Progenitor cell of endocrine pancreas (in vitro differentiated cells): Measurements from ENCODE around the gene ANGPTL3. TPM values are rescaled to one million over a fixed set of nuclear protein-coding genes. Genes with fewer than 3 reads are reported as not detected.

Source experiments
- DNase-seq: peaks from one replicate; pipeline ENCODE4 v3.0.0; 2021; ENCODE audit warnings: low spot score; ENCODE audit not compliant: unreplicated experiment
- H3K27ac Mint-ChIP-seq: 2 replicates; pipeline ENCODE4 v1.8.0; 2021; ENCODE audit warnings: mild to moderate bottlenecking, moderate library complexity, mixed read lengths
- H3K27me3 Mint-ChIP-seq: 2 replicates; pipeline ENCODE4 v1.8.0; 2021; ENCODE audit warnings: mixed read lengths
- H3K36me3 Mint-ChIP-seq: 2 replicates; pipeline ENCODE4 v1.8.0; 2022; ENCODE audit warnings: mixed read lengths; ENCODE audit not compliant: insufficient read depth
- H3K4me1 Mint-ChIP-seq: 2 replicates; pipeline ENCODE4 v1.8.0; 2021; ENCODE audit warnings: low read depth, mixed read lengths
- H3K4me3 Mint-ChIP-seq: 2 replicates; pipeline ENCODE4 v1.8.0; 2021; ENCODE audit warnings: low read depth, mild to moderate bottlenecking, moderate library complexity, mixed read lengths
- H3K9me3 Mint-ChIP-seq: 2 replicates; pipeline ENCODE4 v1.8.0; 2021; ENCODE audit warnings: low read depth, mixed read lengths
- total RNA-seq: library from RNA; stranded (reverse); gene quantifications from 2 replicates; pipeline ENCODE4 v1.2.1, GENCODE V29; 2021
- TF ChIP-seq, protein P1 (sequence below): fragments of 200-600 bp; sonication (generic); IDR thresholded peaks from one replicate; pipeline ENCODE4 v1.5.0; 2021; ENCODE audit warnings: antibody characterized with exemption, mild to moderate bottlenecking; ENCODE audit not compliant: unreplicated experiment

ANGPTL3 gene
- total RNA-seq, 1 donor from 2014 or later: 0.48 TPM

DNA sequence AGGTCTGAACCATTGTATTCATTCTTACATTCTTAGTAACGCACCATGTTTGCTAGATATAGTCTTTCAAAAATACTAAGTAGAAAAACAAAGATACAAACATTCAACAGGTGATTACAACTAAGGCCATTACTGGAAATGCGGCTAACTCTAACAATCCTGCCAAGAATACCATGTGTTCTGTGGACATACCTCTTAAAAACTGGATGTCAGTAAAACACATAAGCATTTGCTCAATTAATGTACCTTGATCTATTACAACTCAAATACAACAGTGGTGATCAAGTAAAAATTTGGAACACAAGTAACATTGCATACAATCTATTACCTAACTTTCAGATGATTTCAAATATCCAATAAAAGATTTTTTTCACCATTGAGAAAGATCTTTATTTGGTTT lies 15.4 kb downstream of the ANGPTL3 start:
- no peaks in the 10 kb centered on the region for H3K9me3 Mint-ChIP-seq
- H3K36me3 Mint-ChIP-seq: peaks cover 17% of the 10 kb centered on the region
- H3K27ac Mint-ChIP-seq: no peak overlapping the region
- DNase-seq: no peak
- H3K27me3 Mint-ChIP-seq: no peaks in the 10 kb centered on the region
- H3K4me3 Mint-ChIP-seq: no peak overlapping the region
- H3K4me1 Mint-ChIP-seq: peaks cover 15% of the 10 kb centered on the region
- TF ChIP-seq, protein P1, sequence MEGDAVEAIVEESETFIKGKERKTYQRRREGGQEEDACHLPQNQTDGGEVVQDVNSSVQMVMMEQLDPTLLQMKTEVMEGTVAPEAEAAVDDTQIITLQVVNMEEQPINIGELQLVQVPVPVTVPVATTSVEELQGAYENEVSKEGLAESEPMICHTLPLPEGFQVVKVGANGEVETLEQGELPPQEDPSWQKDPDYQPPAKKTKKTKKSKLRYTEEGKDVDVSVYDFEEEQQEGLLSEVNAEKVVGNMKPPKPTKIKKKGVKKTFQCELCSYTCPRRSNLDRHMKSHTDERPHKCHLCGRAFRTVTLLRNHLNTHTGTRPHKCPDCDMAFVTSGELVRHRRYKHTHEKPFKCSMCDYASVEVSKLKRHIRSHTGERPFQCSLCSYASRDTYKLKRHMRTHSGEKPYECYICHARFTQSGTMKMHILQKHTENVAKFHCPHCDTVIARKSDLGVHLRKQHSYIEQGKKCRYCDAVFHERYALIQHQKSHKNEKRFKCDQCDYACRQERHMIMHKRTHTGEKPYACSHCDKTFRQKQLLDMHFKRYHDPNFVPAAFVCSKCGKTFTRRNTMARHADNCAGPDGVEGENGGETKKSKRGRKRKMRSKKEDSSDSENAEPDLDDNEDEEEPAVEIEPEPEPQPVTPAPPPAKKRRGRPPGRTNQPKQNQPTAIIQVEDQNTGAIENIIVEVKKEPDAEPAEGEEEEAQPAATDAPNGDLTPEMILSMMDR: no peak

DNA sequence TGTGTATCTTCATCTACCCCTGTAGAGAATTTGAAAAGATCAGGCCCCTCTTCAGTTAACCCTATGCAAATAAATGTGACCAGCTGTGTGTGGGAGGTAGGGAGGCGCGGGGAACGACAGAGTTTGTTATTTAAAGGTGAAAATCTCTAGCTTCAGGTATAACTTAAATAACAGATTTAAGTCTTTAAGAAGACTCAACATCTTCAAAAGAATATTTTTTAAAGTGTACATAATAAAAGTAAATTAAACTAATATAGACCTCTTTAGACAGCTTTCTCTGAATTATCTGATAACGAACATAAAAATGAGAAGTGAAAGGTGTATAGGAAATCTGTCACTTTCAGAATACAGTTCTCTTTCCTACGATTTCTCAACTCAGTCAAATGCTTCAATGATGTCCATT lies 16.0 kb downstream of the ANGPTL3 start:
- no peak for DNase-seq
- Mint-ChIP-seq H3K36me3 (peaks cover 21% of the 10 kb centered on the region), H3K27ac (no peak overlapping the region), H3K9me3 (no peaks in the 10 kb centered on the region), H3K27me3 (no peaks in the 10 kb centered on the region), H3K4me3 (no peak overlapping the region), H3K4me1 (peaks cover 15% of the 10 kb centered on the region)
- TF ChIP-seq, protein P1: no peak

DNA sequence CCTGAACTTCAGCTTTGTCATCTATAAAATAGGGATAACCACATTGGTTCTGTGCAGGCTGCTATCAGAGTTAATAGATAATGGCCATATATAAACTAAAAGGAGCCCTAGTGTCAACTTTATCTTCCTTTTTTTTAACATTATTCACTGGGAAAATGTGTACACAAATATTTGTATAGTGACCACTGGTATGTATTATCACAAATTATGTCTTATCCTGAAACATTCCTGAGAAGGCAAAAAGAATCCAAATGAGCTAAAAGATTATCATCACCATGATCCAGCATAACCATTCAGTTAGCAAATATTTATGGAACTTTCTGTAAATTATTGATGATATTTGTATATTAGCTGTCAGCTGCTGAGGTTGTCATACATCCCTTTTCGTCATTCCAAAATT lies 16.6 kb downstream of the ANGPTL3 start:
- H3K4me1 Mint-ChIP-seq: peaks cover 15% of the 10 kb centered on the region
- DNase-seq: no peak
- H3K9me3 Mint-ChIP-seq: no peaks in the 10 kb centered on the region
- H3K27ac Mint-ChIP-seq: no peak overlapping the region
- TF ChIP-seq, protein P1: no peak
- peaks cover 21% of the 10 kb centered on the region for H3K36me3 Mint-ChIP-seq
- no peaks in the 10 kb centered on the region for H3K27me3 Mint-ChIP-seq
- peak overlapping the region; percentile 9 for H3K4me3 Mint-ChIP-seq

DNA sequence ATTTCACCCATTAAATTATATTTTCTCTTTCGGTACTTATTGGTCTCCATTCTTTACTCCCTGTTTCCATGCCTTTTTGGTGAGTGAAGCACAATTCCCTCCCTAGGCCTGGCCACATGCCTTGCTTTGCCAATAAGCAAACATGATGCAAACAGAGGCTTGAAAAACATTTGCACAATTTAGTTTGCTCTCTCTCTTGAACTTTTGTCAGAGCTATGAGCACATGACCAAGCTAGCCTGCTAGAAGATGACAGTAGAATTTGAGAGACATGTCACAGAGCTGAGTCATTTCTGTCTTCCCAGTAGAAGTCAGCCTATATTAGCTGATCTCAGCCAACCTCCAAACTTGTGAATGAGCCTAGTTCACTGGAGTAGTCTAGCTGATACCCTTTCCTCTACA lies 24.6 kb downstream of the ANGPTL3 start:
- no peak for DNase-seq
- H3K27me3 Mint-ChIP-seq: no peaks in the 10 kb centered on the region
- peak overlapping the region; percentile 11 for H3K27ac Mint-ChIP-seq
- no peaks in the 10 kb centered on the region for H3K9me3 Mint-ChIP-seq
- H3K4me3 Mint-ChIP-seq: no peak overlapping the region
- peaks cover 19% of the 10 kb centered on the region for H3K36me3 Mint-ChIP-seq
- H3K4me1 Mint-ChIP-seq: no peaks in the 10 kb centered on the region
- TF ChIP-seq, protein P1: no peak

DNA sequence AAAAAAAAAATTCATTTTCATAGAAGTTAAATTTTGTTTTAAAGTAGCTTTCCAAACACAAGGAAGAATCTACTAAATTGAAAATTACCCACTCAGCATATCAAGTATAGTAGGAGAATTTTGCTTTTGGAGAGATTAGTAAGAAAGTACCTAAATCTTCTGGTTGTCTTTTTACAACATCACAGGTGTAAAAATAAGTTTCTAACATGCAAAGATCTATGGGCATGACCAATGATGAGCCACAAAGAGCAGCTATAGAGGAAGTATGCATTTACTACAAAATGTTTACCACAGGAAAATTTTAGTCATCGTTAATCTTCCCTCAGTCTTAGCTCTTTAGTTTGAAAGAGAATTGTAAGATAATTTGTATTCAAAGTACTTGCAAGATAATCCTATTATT lies 28.1 kb downstream of the ANGPTL3 start:
- DNase-seq: no peak
- Mint-ChIP-seq H3K36me3 (peaks cover 18% of the 10 kb centered on the region), H3K9me3 (no peaks in the 10 kb centered on the region), H3K27ac (no peak overlapping the region), H3K4me3 (no peak overlapping the region), H3K27me3 (no peaks in the 10 kb centered on the region), H3K4me1 (no peaks in the 10 kb centered on the region)
- TF ChIP-seq, protein P1: no peak
